Measurements from ENCODE around the gene ERVH48-1. TPM values are rescaled to one million over a fixed set of nuclear protein-coding genes. Genes with fewer than 3 reads are reported as not detected.
A peak's percentile ranks its signal among the peaks of the same experiment; 100 is the strongest.

ERVH48-1 gene
- total and polyA plus RNA-seq, 2 donors from 2014 or later = not detected

DNA sequence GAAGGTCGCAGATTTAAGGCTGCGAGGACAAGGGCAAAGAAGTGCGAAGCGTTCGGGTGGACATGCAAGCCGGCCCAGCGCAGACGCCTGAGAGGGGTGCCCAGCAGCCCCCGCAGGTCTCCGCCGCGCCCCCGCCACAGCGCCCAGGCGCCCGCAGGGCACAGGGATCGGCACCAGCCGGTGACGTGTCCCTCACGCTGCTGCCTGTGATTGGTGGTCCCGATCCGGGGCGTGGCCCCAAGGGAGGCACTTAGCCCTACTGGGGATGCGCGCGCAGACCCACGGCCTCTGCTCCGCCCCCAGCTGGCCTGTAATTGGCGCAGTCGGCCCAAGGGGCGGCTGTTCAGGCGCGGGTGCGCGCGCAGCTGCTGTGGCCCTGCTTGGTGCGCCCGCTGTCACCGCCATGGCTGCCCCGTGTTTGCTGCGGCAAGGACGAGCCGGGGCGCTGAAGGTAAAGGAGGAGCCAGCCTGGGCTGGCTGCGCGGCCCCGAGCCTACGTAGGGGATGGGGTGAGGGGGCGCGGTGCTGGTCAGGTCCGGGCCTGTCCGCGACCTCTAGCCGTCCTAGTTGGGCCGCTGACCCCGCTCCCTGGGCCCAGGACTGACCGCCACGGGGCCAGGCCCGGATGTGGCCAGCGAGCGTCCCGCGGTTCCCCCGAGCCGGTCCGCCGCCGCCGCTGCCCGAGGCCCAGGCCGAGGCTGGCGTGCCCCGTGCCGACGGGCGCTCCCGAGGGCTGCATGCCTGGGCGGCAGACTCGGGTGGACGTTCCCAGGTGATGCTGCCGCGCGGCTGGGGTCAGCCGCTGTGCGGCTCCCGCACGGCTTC is 32.3 kb downstream of the ERVH48-1 start, which contains the start of gene NDUFV3:
TSS of gene NDUFV3 (plus strand) at position 379 of the 825 bp plus-strand sequence. CDS start at position 404, 25 bp downstream.
- Histone ChIP-seq H3K36me3 (ENCODE audit: control insufficient read depth in 2 of 3, insufficient read depth in 3 of 3, low read length in 3 of 3) (peaks cover 0 to 4% (median 3%) of the 10 kb centered on the region in 3 donors), H3K4me1 (ENCODE audit: control insufficient read depth in 2 of 3, insufficient read depth in 2 of 3, low read depth in 1 of 3, low read length in 3 of 3) (peaks cover 0 to 8% (median 6%) of the 10 kb centered on the region in 3 donors), H3K9me3 (ENCODE audit: control insufficient read depth in 2 of 3, insufficient read depth in 1 of 3, low read length in 3 of 3) (no peaks in the 10 kb centered on the region), H3K27ac (ENCODE audit: low read depth in 2 of 2, low read length in 2 of 2) (peak within 1 kb of the TSS; percentile 92 to 96), H3K4me3 (ENCODE audit: low read length in 3 of 3) (peak within 1 kb of the TSS; percentile 86 to 98 (median 88)), H3K27me3 (ENCODE audit: control insufficient read depth, insufficient read depth, low read length) (no peaks in the 10 kb centered on the region), H3K9ac (ENCODE audit: low read length in 3 of 3) (peak within 1 kb of the TSS; percentile 67 to 93 (median 81))
- FAIRE-seq = no peak
- peak; percentile 99 to 100 (median 100) for DNase-seq
- TF ChIP-seq CTCF (IDR thresholded peaks at IDR 0.05; ENCODE audit: borderline replicate concordance, extremely low read depth, insufficient read depth) = no peak
- intact Hi-C loops (cut with DNase I) = no loop called here

- FAIRE-seq = no peak
- Histone ChIP-seq H3K36me3 (ENCODE audit: control insufficient read depth in 2 of 3, insufficient read depth in 3 of 3, low read length in 3 of 3) (peaks cover 0 to 4% (median 3%) of the 10 kb centered on the region in 3 donors), H3K4me3 (ENCODE audit: low read length in 3 of 3) (peak overlapping the region; percentile 77 to 98 (median 82)), H3K27me3 (ENCODE audit: control insufficient read depth, insufficient read depth, low read length) (no peaks in the 10 kb centered on the region), H3K4me1 (ENCODE audit: control insufficient read depth in 2 of 3, insufficient read depth in 2 of 3, low read depth in 1 of 3, low read length in 3 of 3) (peaks cover 0 to 8% (median 6%) of the 10 kb centered on the region in 3 donors), H3K27ac (ENCODE audit: low read depth in 2 of 2, low read length in 2 of 2) (peak overlapping the region; percentile 92 to 96), H3K9ac (ENCODE audit: low read length in 3 of 3) (peak overlapping the region; percentile 67 to 92 (median 81)), H3K9me3 (ENCODE audit: control insufficient read depth in 2 of 3, insufficient read depth in 1 of 3, low read length in 3 of 3) (no peaks in the 10 kb centered on the region)
- no peak for TF ChIP-seq CTCF (IDR thresholded peaks at IDR 0.05; ENCODE audit: borderline replicate concordance, extremely low read depth, insufficient read depth)
- no peak for DNase-seq
- intact Hi-C loops (cut with DNase I) = no loop called here
Observed at GRCh38 chr21:42892582-42892930, 32.9 kb downstream of the ERVH48-1 start.

- DNase-seq = no peak
- H3K9me3 ChIP-seq (ENCODE audit: control insufficient read depth in 2 of 3, insufficient read depth in 1 of 3, low read length in 3 of 3) = no peaks in the 10 kb centered on the region
- intact Hi-C loops (cut with DNase I) = no loop called here
- no peak overlapping the region for H3K9ac ChIP-seq (ENCODE audit: low read length in 3 of 3)
- H3K36me3 ChIP-seq (ENCODE audit: control insufficient read depth in 2 of 3, insufficient read depth in 3 of 3, low read length in 3 of 3) = no peaks in the 10 kb centered on the region
- no peak for TF ChIP-seq CTCF (IDR thresholded peaks at IDR 0.05; ENCODE audit: borderline replicate concordance, extremely low read depth, insufficient read depth)
- H3K27ac ChIP-seq (ENCODE audit: low read depth in 2 of 2, low read length in 2 of 2) = no peak overlapping the region
- H3K4me1 ChIP-seq (ENCODE audit: control insufficient read depth in 2 of 3, insufficient read depth in 2 of 3, low read depth in 1 of 3, low read length in 3 of 3) = peaks cover 0 to 2% (median 2%) of the 10 kb centered on the region in 3 donors
- H3K27me3 ChIP-seq (ENCODE audit: control insufficient read depth, insufficient read depth, low read length) = no peaks in the 10 kb centered on the region
- H3K4me3 ChIP-seq (ENCODE audit: low read length in 3 of 3) = no peak overlapping the region
- no peak for FAIRE-seq
Observed at GRCh38 chr21:42887326-42887725, 38.1 kb downstream of the ERVH48-1 start.
